ENCODE data around the gene PSME3IP1.
"Not testable (repeated sequence)": the region's sequence is repeated elsewhere in the genome, so short reads cannot be mapped to it uniquely, and the experiment has no call there.

The PSME3IP1 gene

GRCh38 chr16:57196753-57197152 lies 10.9 kb upstream of the PSME3IP1 start:
- no peak for DNase-seq (ENCODE audit: low spot score)

GRCh38 chr16:57196286-57196685 lies 10.4 kb upstream of the PSME3IP1 start:
- DNase-seq (ENCODE audit: low spot score) = no peak

- DNase-seq (ENCODE audit: low spot score) = peak; percentile 84
These were observed 8.7 kb upstream of the PSME3IP1 start for GRCh38 chr16:57194512-57194911.

GRCh38 chr16:57192720-57193486 lies 7.1 kb upstream of the PSME3IP1 start:
- DNase-seq (ENCODE audit: low spot score) = no peak

GRCh38 chr16:57192146-57192545 lies 6.3 kb upstream of the PSME3IP1 start:
- DNase-seq (ENCODE audit: low spot score) = no peak

GRCh38 chr16:57191056-57191571 lies 5.3 kb upstream of the PSME3IP1 start:
- DNase-seq (ENCODE audit: low spot score) = no peak

GRCh38 chr16:57190136-57190535 lies 4.3 kb upstream of the PSME3IP1 start:
- no peak for DNase-seq (ENCODE audit: low spot score)

GRCh38 chr16:57189527-57189926 lies 3.7 kb upstream of the PSME3IP1 start:
- not testable (repeated sequence) for DNase-seq (ENCODE audit: low spot score)

- no peak for DNase-seq (ENCODE audit: low spot score)
These were observed 2.8 kb upstream of the PSME3IP1 start for GRCh38 chr16:57188711-57189002.

- not testable (repeated sequence) for DNase-seq (ENCODE audit: low spot score)
These were observed 2.3 kb upstream of the PSME3IP1 start for GRCh38 chr16:57187902-57188710.

- no peak for DNase-seq (ENCODE audit: low spot score)
These were observed 1.3 kb upstream of the PSME3IP1 start for GRCh38 chr16:57186872-57187854.

GRCh38 chr16:57185446-57185944 lies 344 bp downstream of the PSME3IP1 start:
- DNase-seq (ENCODE audit: low spot score) = peak; percentile 39

GRCh38 chr16:57184887-57185445 lies 873 bp downstream of the PSME3IP1 start:
- no peak for DNase-seq (ENCODE audit: low spot score)

- DNase-seq (ENCODE audit: low spot score) = no peak
These were observed 1.7 kb downstream of the PSME3IP1 start for GRCh38 chr16:57184113-57184512.

- DNase-seq (ENCODE audit: low spot score) = no peak
These were observed 6.5 kb downstream of the PSME3IP1 start for GRCh38 chr16:57179215-57179828.

- peak; percentile 62 for DNase-seq (ENCODE audit: low spot score)
These were observed 7.0 kb downstream of the PSME3IP1 start for GRCh38 chr16:57178793-57179212.

- no peak for DNase-seq (ENCODE audit: low spot score)
These were observed 7.6 kb downstream of the PSME3IP1 start for GRCh38 chr16:57178196-57178595.

GRCh38 chr16:57175896-57176295 lies 9.9 kb downstream of the PSME3IP1 start:
- no peak for DNase-seq (ENCODE audit: low spot score)

- DNase-seq (ENCODE audit: low spot score) = no peak
These were observed 13.0 kb downstream of the PSME3IP1 start for GRCh38 chr16:57172721-57173290.

GRCh38 chr16:57169327-57169726 lies 16.5 kb downstream of the PSME3IP1 start:
- no peak for DNase-seq (ENCODE audit: low spot score)

GRCh38 chr16:57167953-57168352 lies 17.9 kb downstream of the PSME3IP1 start:
- DNase-seq (ENCODE audit: low spot score) = peak; percentile 56

All from AG08396 (cell line).